ENCODE measurements around the gene ZNF764.
A peak's percentile ranks its signal among the peaks of the same experiment; 100 is the strongest.

Gene ZNF764

DNA sequence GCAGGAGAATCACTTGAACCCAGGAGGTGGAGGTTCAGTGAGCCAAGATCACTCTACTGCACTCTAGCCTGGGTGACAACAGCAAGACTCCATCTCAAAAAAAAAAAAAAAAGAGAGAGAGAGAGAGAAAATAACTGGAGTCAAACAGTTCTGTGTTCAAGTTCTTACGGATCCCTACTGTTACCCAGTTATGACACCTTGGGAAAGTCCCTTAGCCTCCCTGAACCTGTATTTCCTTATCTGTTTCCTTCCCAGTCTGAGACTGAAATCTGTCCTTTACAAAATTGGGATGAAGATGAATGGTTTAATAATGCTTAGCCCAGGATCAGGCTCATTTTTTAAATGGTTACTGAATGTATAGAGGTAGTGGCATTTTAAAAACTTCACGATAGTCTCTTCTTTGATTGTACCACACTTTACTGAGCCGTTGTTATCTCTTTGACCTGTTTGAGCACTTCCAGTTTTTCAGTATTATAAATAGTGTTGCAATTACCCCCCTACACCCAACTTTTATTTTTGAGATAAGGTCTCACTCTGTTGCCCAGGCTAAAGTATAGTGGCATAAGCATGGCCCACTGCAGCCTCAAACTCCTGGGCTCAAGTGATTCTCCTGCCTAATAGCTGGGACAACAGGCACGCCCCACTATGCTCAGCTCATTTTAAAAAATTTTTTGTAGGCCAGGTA lies 49.0 kb downstream of the ZNF764 start:
- DNase-seq = no peak
- Mint-ChIP-seq H3K27me3 (no peaks in the 10 kb centered on the region), H3K4me1 (peaks cover 7% of the 10 kb centered on the region), H3K9me3 (no peaks in the 10 kb centered on the region), H3K4me3 (no peak overlapping the region), H3K27ac (peak overlapping the region; percentile 24), H3K36me3 (peaks cover 68% of the 10 kb centered on the region)
- CTCF ChIA-PET = interaction anchor here (1.4 to 1.8 kb wide), 2 partner anchors 79 to 101 kb away, joined by 3 to 6 read pairs; partner anchors contain the start of genes DCTPP1 and ZNF689
